GM23248 (cell line): Measurements from ENCODE around the gene TNS3. TPM values are rescaled to one million over a fixed set of nuclear protein-coding genes. Genes with fewer than 3 reads are reported as not detected.
"Not testable (repeated sequence)": the region's sequence is repeated elsewhere in the genome, so short reads cannot be mapped to it uniquely, and the experiment has no call there.

Experiments used
- DNase-seq: peaks from one replicate; pipeline ENCODE4 v3.0.0-alpha.2; 2015
- H2AFZ ChIP-seq: fragments of 200-600 bp; sonication (generic); 2 replicates; pipeline ENCODE4 v1.6.1; 2016; ENCODE audit warnings: antibody characterized with exemption
- H3F3A ChIP-seq: fragments of 200-600 bp; sonication (generic); 2 replicates; pipeline ENCODE4 v1.6.1; 2016; ENCODE audit warnings: mild to moderate bottlenecking, antibody characterized with exemption, mixed run types; ENCODE audit not compliant: insufficient read depth
- H3K27ac ChIP-seq: fragments of 200-600 bp; sonication (generic); 2 replicates; pipeline ENCODE4 v1.5.1; 2016; ENCODE audit warnings: mild to moderate bottlenecking
- H3K27me3 ChIP-seq: fragments of 200-600 bp; sonication (generic); replicated peaks from 2 replicates; pipeline ENCODE4 v1.6.1; 2016; ENCODE audit warnings: mild to moderate bottlenecking; ENCODE audit not compliant: insufficient read depth
- H3K36me3 ChIP-seq: fragments of 200-600 bp; sonication (generic); 2 replicates; pipeline ENCODE4 v1.6.1; 2016; ENCODE audit warnings: low read depth, mild to moderate bottlenecking
- H3K4me1 ChIP-seq: fragments of 200-600 bp; sonication (generic); 2 replicates; pipeline ENCODE4 v1.6.1; 2016; ENCODE audit warnings: mild to moderate bottlenecking; ENCODE audit not compliant: insufficient read depth
- H3K4me2 ChIP-seq: fragments of 200-600 bp; sonication (generic); one replicate; pipeline ENCODE4 v1.6.1; 2016; ENCODE audit warnings: mild to moderate bottlenecking; ENCODE audit not compliant: unreplicated experiment
- H3K4me3 ChIP-seq: fragments of 200-600 bp; sonication (generic); 2 replicates; pipeline ENCODE4 v1.5.1; 2016; ENCODE audit warnings: mild to moderate bottlenecking
- H3K79me2 ChIP-seq: fragments of 200-600 bp; sonication (generic); 2 replicates; pipeline ENCODE4 v1.6.1; 2016; ENCODE audit warnings: mild to moderate bottlenecking; ENCODE audit not compliant: insufficient read depth
- H3K9ac ChIP-seq: fragments of 200-600 bp; sonication (generic); 2 replicates; pipeline ENCODE4 v1.6.1; 2016; ENCODE audit warnings: mild to moderate bottlenecking
- H3K9me2 ChIP-seq: fragments of 200-600 bp; sonication (generic); 2 replicates; pipeline ENCODE4 v1.6.1; 2016; ENCODE audit warnings: mixed run types, mild to moderate bottlenecking, moderate library complexity; ENCODE audit not compliant: insufficient read depth
- H3K9me3 ChIP-seq: fragments of 200-600 bp; sonication (generic); one replicate; pipeline ENCODE4 v1.6.1; 2017; ENCODE audit warnings: low read depth
- H4K20me1 ChIP-seq: fragments of 200-600 bp; sonication (generic); 2 replicates; pipeline ENCODE4 v1.6.0; 2016; ENCODE audit not compliant: insufficient read depth
- EZH2 ChIP-seq: fragments of 200-600 bp; sonication (generic); IDR thresholded peaks from 2 replicates; pipeline ENCODE4 v1.6.1; 2018; ENCODE audit warnings: antibody characterized with exemption, mild to moderate bottlenecking; ENCODE audit not compliant: insufficient read depth, poor library complexity, severe bottlenecking
- EZH2phosphoT487 ChIP-seq: fragments of 200-600 bp; sonication (generic); IDR thresholded peaks from 2 replicates; pipeline ENCODE4 v1.6.1; 2018; ENCODE audit warnings: antibody characterized with exemption, moderate library complexity, mild to moderate bottlenecking, low read depth; ENCODE audit not compliant: insufficient read depth
- WGBS, 2 experiments: methylation state at CpG; one replicate each; pipeline ENCODE4 v1.1.6; 2015 to 2017; ENCODE audit warnings: low lambda C conversion rate in 2 of 2, low coverage in 1 of 2; ENCODE audit errors: missing lambda C conversion rate in 2 of 2; 5-methylcytosine and 5-hydroxymethylcytosine counted together
- in situ Hi-C: fragments of 300-500 bp; cut with MboI; formaldehyde crosslinking; loops from 2 replicates; pipeline ENCODE4 v1.15.0; 2020
- polyA plus RNA-seq: library from polyadenylated mRNA; unstranded; fragments of >200 nt; fragmentation: Nextera tagmentation; extraction: Ambion mirVana; gene quantifications from 2 replicates; pipeline ENCODE4 v1.2.1, GENCODE V29; 2016
- total RNA-seq: library from RNA; depleted of rRNA; stranded (reverse); fragments of >200 nt; shearing (Covaris generic); gene quantifications from 2 replicates; pipeline ENCODE4 v1.2.3, GENCODE V29; 2014

TNS3 gene
- total and polyA plus RNA-seq, 2 experiments from 2014 or later: 18.6 to 47.0 TPM

- no peak overlapping the region for H2AFZ ChIP-seq
- no peaks in the 10 kb centered on the region for H3K9me3 ChIP-seq
- no peaks in the 10 kb centered on the region; the same call in none of the 2 replicates for H3F3A ChIP-seq
- no peaks in the 10 kb centered on the region for H4K20me1 ChIP-seq
- in situ Hi-C loops: no loop called here
- TF ChIP-seq EZH2 (no peak), EZH2phosphoT487 (no peak)
- H3K36me3 ChIP-seq: no peaks in the 10 kb centered on the region
- no peak overlapping the region for H3K27ac ChIP-seq
- no peak overlapping the region for H3K9ac ChIP-seq
- H3K4me2 ChIP-seq: no peak overlapping the region
- no peaks in the 10 kb centered on the region for H3K27me3 ChIP-seq
- H3K4me1 ChIP-seq: peaks cover 16% of the 10 kb centered on the region
- H3K9me2 ChIP-seq: no peaks in the 10 kb centered on the region
- peaks cover 9% of the 10 kb centered on the region for H3K79me2 ChIP-seq
- no peak for DNase-seq
- WGBS, 2 experiments: 59 to 68% methylated on average over 6 of the region's 6 CpGs
- H3K4me3 ChIP-seq: no peak overlapping the region
Measured at GRCh38 chr7:47543714-47544113, 38.2 kb downstream of the TNS3 start.

DNA sequence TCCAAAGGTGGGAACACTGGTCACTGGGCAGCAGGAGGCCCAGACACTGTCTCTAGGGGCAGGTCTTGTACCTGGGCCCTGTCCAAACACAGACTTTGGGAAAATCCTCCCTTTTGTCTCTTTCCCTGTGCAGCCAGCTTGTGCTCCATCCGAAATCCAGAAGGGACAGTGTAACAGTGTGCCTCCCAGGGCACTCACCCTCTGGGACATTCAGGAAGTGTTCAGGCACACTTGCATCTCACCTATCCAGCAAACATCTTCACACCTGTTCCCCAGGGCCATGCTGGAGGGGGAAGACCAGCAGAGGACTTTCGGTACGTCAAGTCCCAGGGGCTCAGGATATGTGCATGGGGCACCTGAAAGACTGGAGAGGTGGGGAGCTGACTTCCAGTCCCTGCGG is 38.9 kb downstream of the TNS3 start:
- Histone ChIP-seq H3K9me2 (no peaks in the 10 kb centered on the region), H3F3A (no peaks in the 10 kb centered on the region; the same call in none of the 2 replicates), H3K4me1 (peaks cover 16% of the 10 kb centered on the region), H3K9ac (no peak overlapping the region), H2AFZ (no peak overlapping the region), H3K9me3 (no peaks in the 10 kb centered on the region), H3K27me3 (no peaks in the 10 kb centered on the region), H3K4me3 (no peak overlapping the region), H3K79me2 (peaks cover 12% of the 10 kb centered on the region), H4K20me1 (no peaks in the 10 kb centered on the region), H3K4me2 (no peak overlapping the region), H3K36me3 (no peaks in the 10 kb centered on the region), H3K27ac (no peak overlapping the region)
- TF ChIP-seq EZH2phosphoT487: no peak
- no peak for TF ChIP-seq EZH2
- 91 to 93% methylated on average over 4 of the region's 4 CpGs for WGBS, 2 experiments
- in situ Hi-C loops: no loop called here
- DNase-seq: no peak

- Histone ChIP-seq H4K20me1 (no peaks in the 10 kb centered on the region), H3K9me2 (no peaks in the 10 kb centered on the region), H3K79me2 (peaks cover 18% of the 10 kb centered on the region), H3K27ac (no peak overlapping the region), H3K9me3 (no peaks in the 10 kb centered on the region), H3K27me3 (no peaks in the 10 kb centered on the region), H3K36me3 (no peaks in the 10 kb centered on the region), H3F3A (no peaks in the 10 kb centered on the region; the same call in none of the 2 replicates), H3K4me3 (no peak overlapping the region), H3K4me1 (peaks cover 21% of the 10 kb centered on the region), H3K4me2 (no peak overlapping the region), H3K9ac (no peak overlapping the region), H2AFZ (no peak overlapping the region)
- no peak for DNase-seq
- TF ChIP-seq EZH2phosphoT487 (no peak), EZH2 (no peak)
- in situ Hi-C loops: no loop called here
- 96 to 97% methylated on average over 3 of the region's 3 CpGs for WGBS, 2 experiments
Measured at GRCh38 chr7:47542051-47542450, 39.9 kb downstream of the TNS3 start.

DNA sequence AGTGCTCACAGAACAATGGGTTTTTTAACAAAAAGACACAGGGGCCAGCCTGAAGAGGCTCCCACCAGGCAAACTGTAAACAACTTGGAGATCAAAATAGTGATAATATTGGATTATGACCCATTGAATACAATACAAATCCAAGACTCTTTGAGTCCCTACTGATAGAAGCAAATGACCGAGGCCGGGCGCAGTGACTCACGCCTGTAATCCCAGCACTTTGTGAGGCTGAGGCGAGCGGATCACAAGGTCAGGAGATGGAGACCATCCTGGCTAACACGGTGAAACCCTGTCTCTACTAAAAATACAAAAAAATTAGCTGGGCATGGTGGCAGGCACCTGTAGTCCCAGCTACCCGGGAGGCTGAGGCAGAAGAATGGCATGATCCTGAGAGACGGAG is 40.4 kb downstream of the TNS3 start:
- H3K36me3 ChIP-seq, H3K9me3 ChIP-seq, H3K27ac ChIP-seq, H3K4me3 ChIP-seq, H3K9me2 ChIP-seq, H3K4me2 ChIP-seq, H3K9ac ChIP-seq, H4K20me1 ChIP-seq, in situ Hi-C loops, H3K27me3 ChIP-seq, H2AFZ ChIP-seq, H3F3A ChIP-seq, DNase-seq: not testable (repeated sequence)
- peaks cover 21% of the 10 kb centered on the region for H3K4me1 ChIP-seq
- WGBS, 2 experiments: 85 to 91% methylated on average over 9 of the region's 9 CpGs
- H3K79me2 ChIP-seq: peaks cover 18% of the 10 kb centered on the region
